SIG-M5 treated with dmso at 0.1 percent for 504 hours (cell line): ENCODE measurements around the gene SBF1.
"Not testable (repeated sequence)": the region's sequence is repeated elsewhere in the genome, so short reads cannot be mapped to it uniquely, and the experiment has no call there.

ENCODE experiments used
- DNase-seq: peaks from one replicate; lab custom pipeline; 2025; ENCODE audit not compliant: unreplicated experiment; lab: John Stamatoyannopoulos, UW

SBF1 gene

DNA sequence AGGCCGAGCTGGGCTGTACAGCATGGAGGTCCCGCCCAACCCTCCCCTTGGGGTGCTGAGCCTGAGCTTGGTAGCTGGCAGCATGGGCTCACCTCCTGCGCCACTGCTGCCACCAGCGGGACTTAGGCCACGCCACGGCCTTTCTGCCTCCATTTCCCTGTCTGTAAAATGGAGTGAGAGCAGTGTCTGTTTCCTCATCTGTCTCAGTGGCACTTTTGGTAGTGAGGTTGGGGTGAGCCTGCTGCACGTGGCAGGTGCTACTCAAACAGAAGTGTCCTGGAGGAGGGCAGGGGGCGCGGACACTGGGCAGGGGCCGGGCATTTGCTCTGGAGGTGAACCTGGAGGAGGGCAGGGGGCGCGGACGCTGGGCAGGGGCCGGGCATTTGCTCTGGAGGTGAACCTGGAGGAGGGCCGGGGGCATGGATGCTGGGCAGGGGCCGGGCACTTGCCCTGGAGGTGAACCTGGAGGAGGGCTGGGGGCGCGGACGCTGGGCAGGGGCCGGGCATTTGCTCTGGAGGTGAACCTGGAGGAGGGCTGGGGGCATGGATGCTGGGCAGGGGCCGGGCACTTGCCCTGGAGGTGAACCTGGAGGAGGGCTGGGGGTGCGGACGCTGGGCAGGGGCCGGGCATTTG is 41.8 kb downstream of the SBF1 start:
- DNase-seq = not testable (repeated sequence)

GRCh38 chr22:50432131-50432876 is 42.5 kb downstream of the SBF1 start:
- no peak for DNase-seq

- DNase-seq = no peak
Measured at GRCh38 chr22:50425179-50425916, 49.5 kb downstream of the SBF1 start.

DNA sequence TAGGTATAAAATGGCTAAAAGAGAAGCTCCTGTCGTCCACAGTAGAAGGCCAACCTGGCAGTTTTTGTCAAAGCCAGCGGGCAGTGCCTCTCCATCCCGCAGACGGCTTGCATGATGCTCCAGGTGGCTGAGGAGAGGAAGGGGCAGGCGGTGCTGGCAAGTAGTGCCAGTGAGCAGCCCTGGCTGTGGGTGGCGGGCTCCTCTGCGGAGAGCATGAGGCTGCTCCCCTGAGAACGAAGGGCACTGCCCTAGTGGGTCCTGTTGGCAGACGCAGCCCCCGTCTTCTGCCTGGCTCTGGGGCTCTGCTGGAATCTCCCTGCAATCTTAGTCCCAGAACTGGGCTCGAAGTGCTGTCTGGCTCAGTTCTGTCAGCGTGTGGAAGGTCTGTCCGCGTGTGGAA is 50.9 kb downstream of the SBF1 start:
- no peak for DNase-seq

- DNase-seq = no peak
Measured at GRCh38 chr22:50422961-50423815, 51.6 kb downstream of the SBF1 start.

GRCh38 chr22:50422046-50422445 is 52.8 kb downstream of the SBF1 start:
- DNase-seq = peak; percentile 7

DNA sequence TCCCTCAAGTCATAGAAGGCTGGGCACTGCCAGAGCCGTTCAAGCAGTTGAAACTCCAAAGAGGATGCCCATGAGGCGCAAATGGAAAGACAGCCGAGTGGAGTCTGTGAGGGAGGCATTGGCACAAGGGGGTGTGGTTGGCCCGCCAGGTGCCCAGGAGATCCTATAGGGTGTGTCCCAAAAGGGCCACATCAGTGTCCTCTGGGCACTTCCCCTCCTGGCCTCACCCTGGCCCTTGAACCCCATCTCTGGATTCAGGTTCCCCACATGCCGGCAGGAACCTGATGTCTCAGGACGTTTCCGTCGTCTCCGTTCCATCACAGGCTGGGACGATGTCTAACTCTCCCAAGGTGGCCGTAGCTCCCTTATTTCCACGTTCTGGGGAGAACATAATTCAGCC is 54.3 kb downstream of the SBF1 start:
- DNase-seq = no peak

GRCh38 chr22:50420015-50420414 is 54.8 kb downstream of the SBF1 start:
- no peak for DNase-seq

DNA sequence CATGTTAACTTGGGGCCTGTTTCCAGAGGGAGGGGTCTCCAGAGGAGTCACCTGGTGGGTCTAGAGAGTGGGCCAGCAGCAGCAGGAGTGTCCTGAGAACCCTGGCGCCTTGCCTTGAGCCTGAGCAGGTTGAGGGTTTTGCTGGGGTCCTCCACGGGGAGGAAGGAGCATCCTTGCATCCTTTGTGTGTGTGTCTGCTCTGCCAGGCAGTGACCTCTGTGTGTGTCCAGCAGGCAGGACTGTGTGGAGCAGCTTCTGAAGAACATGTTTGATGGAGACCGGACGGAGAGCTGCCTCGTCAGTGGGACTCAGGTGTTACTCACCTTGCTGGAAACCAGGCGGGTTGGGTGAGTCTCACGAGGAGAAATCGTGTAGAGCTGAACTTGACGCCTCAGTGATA is 55.7 kb downstream of the SBF1 start:
- DNase-seq = no peak

DNA sequence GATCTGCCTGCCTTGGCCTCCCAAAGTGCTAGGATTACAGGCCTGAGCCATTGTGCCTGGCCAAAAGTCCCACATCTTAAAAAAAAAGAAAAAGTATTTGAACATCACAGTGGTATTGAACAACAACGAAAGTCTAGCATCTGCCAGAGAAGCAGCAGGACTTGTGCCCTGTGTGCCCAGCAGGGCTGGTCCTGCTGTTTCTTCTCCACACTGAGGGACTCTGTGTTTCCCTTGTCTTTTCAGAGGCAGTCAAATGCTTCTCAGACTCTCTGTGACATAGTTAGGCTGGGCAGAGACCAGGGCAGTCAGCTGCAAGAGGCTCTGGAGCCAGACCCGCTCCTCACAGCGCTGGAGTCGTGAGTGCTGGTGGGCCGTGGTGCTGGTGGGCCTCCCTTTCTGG is 56.2 kb downstream of the SBF1 start:
- DNase-seq = no peak

DNA sequence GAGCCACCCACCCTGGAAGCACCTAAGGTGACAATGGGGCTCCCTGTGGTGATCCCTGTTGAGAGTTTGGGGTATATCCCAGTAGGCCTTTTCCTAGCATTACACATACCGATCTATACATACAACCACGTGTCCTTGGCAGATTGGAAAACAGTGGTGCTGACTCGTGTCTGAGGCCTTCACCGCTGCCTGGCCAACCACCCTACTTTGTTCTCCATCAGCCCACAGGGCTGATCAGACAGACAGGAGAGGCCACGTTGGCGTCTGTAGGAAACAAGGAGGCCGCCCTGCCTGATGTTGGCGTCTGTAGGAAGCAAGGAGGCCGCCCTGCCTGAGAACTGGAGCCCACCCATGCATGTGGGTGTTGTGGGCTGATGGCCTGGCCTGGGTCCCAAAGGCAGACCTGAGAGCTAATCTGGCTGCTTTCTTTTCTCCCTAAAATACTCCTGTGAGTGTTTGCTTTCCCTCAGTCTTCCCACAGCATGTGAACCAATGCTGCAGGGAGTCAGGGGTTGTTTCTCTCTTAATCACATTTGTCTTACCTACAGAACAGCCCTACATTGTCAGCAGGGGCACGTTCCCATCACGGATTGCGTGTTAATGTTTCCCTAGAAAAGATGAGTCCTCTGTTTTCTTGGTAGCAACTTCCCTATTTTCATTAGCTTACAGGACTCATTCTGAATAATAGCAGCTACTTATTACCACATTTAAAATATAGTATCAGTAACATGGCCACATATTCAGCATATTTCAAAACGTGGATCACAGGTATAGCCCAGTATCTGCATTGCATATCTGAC is 57.2 kb downstream of the SBF1 start:
- DNase-seq = no peak

GRCh38 chr22:50416996-50417395 is 57.8 kb downstream of the SBF1 start:
- no peak for DNase-seq

DNA sequence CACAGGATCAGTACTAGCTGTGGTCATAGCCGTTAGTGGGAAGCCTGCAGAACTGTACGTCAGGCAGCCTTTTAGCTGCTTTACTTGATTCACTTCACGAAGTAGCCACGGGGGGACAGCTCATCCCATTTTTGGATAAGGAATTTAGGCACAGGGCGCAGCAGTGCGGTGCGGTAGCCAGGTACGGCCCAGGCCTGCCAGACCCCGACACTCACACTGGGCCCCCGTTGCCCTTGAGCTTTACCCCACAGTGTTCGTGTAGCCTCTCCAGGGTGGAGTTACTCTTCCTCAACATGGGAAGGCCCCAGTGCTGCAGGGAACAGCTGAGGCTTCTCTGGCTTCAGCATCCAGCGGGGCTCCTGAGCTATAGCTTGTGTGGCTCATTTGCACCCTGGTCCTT is 59.4 kb downstream of the SBF1 start:
- DNase-seq = no peak

GRCh38 chr22:50414476-50415248 is 60.2 kb downstream of the SBF1 start:
- DNase-seq = no peak

DNA sequence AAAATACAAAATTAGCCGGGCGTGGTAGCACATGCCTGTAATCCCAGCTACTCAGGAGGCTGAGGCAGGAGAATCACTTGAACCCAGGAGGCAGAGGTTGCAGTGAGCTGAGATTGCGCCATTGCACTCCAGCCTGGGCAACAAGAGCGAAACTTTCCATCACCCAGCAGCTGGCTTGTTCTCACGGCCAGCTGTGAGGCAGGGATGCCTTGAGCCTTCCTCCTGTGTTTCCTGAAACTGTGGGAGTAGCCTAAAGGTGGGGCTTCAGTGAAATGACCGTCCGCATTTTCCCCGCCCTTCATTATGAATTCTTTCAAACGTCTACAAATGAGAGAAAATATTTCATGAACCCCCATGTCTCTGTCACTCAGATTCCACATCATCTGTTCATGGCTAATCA is 65.9 kb downstream of the SBF1 start:
- not testable (repeated sequence) for DNase-seq

GRCh38 chr22:50408311-50408710 is 66.5 kb downstream of the SBF1 start:
- no peak for DNase-seq

GRCh38 chr22:50406416-50407170 is 68.2 kb downstream of the SBF1 start:
- no peak for DNase-seq

- no peak for DNase-seq
Measured at GRCh38 chr22:50403701-50404101, 71.1 kb downstream of the SBF1 start.

DNA sequence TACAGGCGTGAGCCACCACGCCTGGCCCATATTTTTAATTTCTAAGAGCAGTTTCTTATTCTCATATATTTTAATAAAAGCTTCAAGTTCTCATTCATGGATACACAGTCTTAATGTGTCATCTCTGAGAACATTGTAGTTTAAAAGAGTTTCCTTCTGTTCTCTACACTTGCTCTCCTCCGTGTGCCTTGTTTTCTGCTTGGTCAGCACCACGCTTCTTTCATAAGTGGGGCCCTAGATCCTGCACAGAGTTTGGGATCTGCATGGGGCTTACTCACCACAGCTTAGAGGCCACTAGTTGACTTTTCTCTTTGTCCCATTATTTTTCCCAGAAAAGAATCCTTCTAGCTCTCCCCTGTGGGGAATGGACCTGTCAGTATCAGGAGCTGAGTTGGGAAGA is 72.9 kb downstream of the SBF1 start:
- DNase-seq = no peak
